PC-9 (cell line): ENCODE measurements around the gene CALM1.

Experiments used
- EZH2 ChIP-seq: fragments of 200-600 bp; sonication (generic); IDR thresholded peaks from 2 replicates; pipeline ENCODE4 v1.8.0; 2017; ENCODE audit warnings: antibody characterized with exemption, low read depth
- TF ChIP-seq, protein P1 (sequence below): fragments of 200-600 bp; sonication (generic); conservative IDR thresholded peaks from 2 replicates; pipeline ENCODE4 v1.6.1; 2017; ENCODE audit warnings: mixed run types, antibody characterized with exemption, mild to moderate bottlenecking, moderate library complexity

DNA sequence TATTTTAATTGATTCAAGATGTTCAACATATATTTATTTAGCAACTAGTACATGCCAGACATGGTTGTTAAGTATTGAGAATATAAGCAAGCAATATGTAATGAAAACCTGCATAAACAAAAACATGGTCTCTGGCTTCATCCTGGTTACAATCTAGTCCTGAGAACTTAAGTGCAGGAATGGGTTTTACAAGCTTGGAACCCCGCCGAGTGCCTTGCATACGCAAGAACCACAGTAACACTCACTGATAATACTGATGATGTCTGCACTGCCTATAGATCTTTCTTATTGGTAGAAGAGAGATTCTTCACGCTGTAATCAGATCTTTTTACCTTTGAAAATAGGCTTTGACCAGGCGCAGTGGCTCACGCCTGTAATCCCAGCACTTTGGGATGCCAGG lies 22.9 kb upstream of the CALM1 start:
- no peak for TF ChIP-seq EZH2
- TF ChIP-seq, protein P1, sequence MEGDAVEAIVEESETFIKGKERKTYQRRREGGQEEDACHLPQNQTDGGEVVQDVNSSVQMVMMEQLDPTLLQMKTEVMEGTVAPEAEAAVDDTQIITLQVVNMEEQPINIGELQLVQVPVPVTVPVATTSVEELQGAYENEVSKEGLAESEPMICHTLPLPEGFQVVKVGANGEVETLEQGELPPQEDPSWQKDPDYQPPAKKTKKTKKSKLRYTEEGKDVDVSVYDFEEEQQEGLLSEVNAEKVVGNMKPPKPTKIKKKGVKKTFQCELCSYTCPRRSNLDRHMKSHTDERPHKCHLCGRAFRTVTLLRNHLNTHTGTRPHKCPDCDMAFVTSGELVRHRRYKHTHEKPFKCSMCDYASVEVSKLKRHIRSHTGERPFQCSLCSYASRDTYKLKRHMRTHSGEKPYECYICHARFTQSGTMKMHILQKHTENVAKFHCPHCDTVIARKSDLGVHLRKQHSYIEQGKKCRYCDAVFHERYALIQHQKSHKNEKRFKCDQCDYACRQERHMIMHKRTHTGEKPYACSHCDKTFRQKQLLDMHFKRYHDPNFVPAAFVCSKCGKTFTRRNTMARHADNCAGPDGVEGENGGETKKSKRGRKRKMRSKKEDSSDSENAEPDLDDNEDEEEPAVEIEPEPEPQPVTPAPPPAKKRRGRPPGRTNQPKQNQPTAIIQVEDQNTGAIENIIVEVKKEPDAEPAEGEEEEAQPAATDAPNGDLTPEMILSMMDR: no peak
